Measurements from ENCODE around the gene SYNPO2. TPM values are rescaled to one million over a fixed set of nuclear protein-coding genes. Genes with fewer than 3 reads are reported as not detected.

Gene SYNPO2
- total and polyA plus RNA-seq, 2 of the 8 experiments (the other 6 are each of a cell fraction or from before 2014, with no cell fraction given) = 0.50 to 4.2 TPM

- TF ChIP-seq ATF3 (IDR thresholded peaks at IDR 0.05; ENCODE audit: insufficient read depth, low read depth, low read length) (no peak), SIRT6 (IDR thresholded peaks at IDR 0.05; ENCODE audit: low read length) (no peak), FOSL1 (IDR thresholded peaks at IDR 0.05; ENCODE audit: insufficient read depth, low read depth, low read length) (no peak)
Observed at GRCh38 chr4:118848901-118849300, 39.8 kb upstream of the SYNPO2 start (continued).

Data from H1 (cell line).